BJ (cell line): ENCODE results near the gene GABPB1. TPM values are rescaled to one million over a fixed set of nuclear protein-coding genes. Genes with fewer than 3 reads are reported as not detected.
"Not testable (repeated sequence)": the region's sequence is repeated elsewhere in the genome, so short reads cannot be mapped to it uniquely, and the experiment has no call there.

ENCODE experiments used
- CTCF ChIA-PET: fragments of 350-600 bp; formaldehyde crosslinking; extraction: SDS; loops from one replicate; lab custom pipeline; 2021; ENCODE audit warnings: antibody characterized with exemption, inconsistent platforms; lab: Yijun Ruan, JAX
- POLR2A ChIA-PET: fragments of 300-600 bp; sonication (Branson Sonifier 250); formaldehyde crosslinking; extraction: SDS; loops from one replicate; lab custom pipeline; 2021; ENCODE audit warnings: antibody characterized with exemption; lab: Charles Lee
- DNase-seq: peaks from one replicate; pipeline ENCODE4 v3.0.0-alpha.2; 2011; ENCODE audit warnings: low read depth
- H3K27me3 ChIP-seq: 2 replicates; pipeline ENCODE4 v1.6.0; 2011; ENCODE audit warnings: low read length; ENCODE audit not compliant: control insufficient read depth, insufficient read depth
- H3K36me3 ChIP-seq: 2 replicates; pipeline ENCODE4 v1.5.1; 2011; ENCODE audit warnings: low read length; ENCODE audit not compliant: control insufficient read depth, insufficient read depth
- H3K4me3 ChIP-seq: 2 replicates; pipeline ENCODE4 v1.5.1; 2011; ENCODE audit warnings: low read depth, mild to moderate bottlenecking, control low read depth, low read length
- polyA minus RNA-seq: library from RNA; depleted of rRNA, polyadenylated mRNA; stranded (reverse); fragments of >200 nt; gene quantifications from 2 replicates; pipeline ENCODE4 v1.2.3, GENCODE V29; 2011; rRNA and poly(A)+ RNA removed
- polyA plus RNA-seq: library from polyadenylated mRNA; depleted of rRNA; stranded (reverse); fragments of >200 nt; gene quantifications from 2 replicates; pipeline ENCODE4 v1.2.3, GENCODE V29; 2011; rRNA removed
- TF ChIP-seq, protein P1 (sequence below): IDR thresholded peaks from 2 replicates; pipeline ENCODE4 v1.5.1; 2011; ENCODE audit warnings: low read depth, mild to moderate bottlenecking, control low read depth, inconsistent platforms, low read length, moderate library complexity; ENCODE audit not compliant: insufficient read depth

GABPB1 gene
- polyA plus RNA-seq: 17.1 and 21.9 TPM in 2 replicates
- polyA minus RNA-seq: 12.6 and 15.9 TPM in 2 replicates

DNA sequence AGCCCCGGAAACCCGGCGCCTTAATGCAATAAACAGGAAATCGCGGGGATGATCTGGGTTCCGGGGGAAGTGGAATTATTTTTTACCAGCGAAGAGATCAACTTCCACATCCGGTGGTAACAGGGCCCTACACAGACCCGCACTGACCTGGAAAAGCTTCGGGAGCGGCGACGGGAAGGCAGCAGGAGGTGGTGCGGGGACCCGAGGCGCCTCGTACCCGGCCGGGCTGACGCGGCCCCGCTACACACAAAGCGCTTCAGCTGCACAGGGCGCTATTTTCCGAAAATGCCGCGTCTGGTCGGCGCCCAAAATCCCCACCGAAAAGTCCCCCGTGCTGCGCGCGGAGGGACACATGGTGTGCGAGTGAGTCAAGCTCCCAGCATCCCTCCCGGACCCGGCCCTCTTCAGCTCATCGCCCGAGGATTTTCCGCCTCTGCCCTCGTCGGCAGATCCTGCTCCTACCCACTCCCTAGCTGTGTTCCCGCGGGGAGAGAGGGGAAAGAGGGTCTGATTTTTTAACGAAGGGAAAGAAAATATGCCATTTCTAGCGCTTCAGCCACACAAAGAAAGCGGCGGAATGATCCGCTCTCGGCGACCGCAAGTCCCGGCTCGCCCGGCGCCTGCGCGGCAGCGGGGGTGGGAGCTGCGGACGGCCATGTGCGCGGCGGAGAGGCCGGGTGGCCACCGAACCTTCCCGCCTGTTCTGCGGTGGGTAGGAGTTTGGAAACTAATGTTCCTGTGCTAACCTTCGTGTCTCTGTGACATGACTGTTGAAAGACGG is at the start of gene GABPB1:
GABPB1 (minus strand) TSS at position 361 of the 781 bp plus-strand sequence. CDS start 45,400 bp downstream, outside the sequence.
- TF ChIP-seq, protein P1, sequence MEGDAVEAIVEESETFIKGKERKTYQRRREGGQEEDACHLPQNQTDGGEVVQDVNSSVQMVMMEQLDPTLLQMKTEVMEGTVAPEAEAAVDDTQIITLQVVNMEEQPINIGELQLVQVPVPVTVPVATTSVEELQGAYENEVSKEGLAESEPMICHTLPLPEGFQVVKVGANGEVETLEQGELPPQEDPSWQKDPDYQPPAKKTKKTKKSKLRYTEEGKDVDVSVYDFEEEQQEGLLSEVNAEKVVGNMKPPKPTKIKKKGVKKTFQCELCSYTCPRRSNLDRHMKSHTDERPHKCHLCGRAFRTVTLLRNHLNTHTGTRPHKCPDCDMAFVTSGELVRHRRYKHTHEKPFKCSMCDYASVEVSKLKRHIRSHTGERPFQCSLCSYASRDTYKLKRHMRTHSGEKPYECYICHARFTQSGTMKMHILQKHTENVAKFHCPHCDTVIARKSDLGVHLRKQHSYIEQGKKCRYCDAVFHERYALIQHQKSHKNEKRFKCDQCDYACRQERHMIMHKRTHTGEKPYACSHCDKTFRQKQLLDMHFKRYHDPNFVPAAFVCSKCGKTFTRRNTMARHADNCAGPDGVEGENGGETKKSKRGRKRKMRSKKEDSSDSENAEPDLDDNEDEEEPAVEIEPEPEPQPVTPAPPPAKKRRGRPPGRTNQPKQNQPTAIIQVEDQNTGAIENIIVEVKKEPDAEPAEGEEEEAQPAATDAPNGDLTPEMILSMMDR: no peak
- Histone ChIP-seq H3K27me3 (no peaks in the 10 kb centered on the region), H3K36me3 (no peaks in the 10 kb centered on the region), H3K4me3 (peak within 1 kb of the TSS; percentile 88)
- peak; percentile 49 for DNase-seq
- ChIA-PET POLR2A (interaction anchor here (0.6 kb wide), 1 partner anchor 500 kb away, joined by 4 read pairs; no protein-coding TSS in a partner anchor), CTCF (interaction anchor here (0.6 kb wide), 1 partner anchor 553 kb away, joined by 3 read pairs; no protein-coding TSS in a partner anchor)

DNA sequence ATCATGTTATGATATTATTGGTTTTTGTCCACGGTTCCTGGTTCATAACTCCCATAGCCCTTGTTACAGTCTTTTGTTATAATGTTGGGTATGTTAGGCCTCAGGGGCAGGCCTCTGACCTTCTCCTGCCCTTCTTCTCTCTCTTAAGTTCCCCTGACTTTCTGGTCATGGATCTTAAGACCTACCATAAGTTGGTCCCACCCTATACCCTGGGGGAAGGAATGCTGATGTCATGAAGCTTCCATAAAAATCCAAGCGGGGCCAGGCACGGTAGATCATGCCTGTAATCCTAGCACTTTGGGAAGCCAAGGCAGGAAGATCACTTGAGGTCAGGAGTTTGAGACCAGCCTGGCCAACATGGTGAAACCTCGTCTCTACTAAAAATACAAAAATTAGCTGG is 36.6 kb upstream of the GABPB1 start:
- CTCF ChIA-PET, DNase-seq, H3K27me3 ChIP-seq, H3K4me3 ChIP-seq, POLR2A ChIA-PET, H3K36me3 ChIP-seq: not testable (repeated sequence)

DNA sequence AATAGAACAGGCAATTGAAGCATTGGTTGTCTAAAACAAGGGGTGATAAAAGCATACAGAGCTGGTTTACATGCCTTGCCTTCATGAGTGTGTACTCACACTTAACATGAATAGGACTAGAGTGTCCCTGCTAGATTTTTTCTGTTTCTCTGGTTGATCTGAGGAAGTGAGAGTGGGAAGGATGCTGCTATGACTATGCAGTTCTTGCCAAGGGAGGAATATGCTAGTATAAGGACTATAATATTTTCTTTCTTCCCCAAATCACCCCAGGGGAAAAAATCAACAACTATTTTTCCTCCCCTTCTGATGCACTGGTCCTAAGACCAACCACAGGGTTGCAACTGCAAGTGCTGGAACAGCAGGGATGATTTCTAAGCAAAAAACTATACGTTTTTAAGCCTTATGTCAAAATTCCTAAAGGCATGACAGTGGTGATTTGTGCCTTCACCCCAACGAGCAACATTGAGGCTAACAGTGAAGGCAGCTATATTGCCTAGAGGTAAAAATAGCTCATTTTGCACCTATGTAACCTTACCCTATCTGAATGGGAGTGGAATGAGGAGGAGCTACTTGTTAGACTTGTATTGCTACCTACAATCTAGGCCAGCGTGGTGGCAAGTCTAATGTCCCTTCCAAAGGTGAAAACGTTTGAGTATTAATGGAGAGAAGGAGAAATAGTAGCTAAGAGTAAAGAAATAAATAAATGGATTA is 35.7 kb upstream of the GABPB1 start:
- no peak for DNase-seq
- POLR2A ChIA-PET: no interaction called here
- H3K27me3 ChIP-seq: no peaks in the 10 kb centered on the region
- TF ChIP-seq, protein P1: no peak
- H3K4me3 ChIP-seq: no peak overlapping the region
- H3K36me3 ChIP-seq: no peaks in the 10 kb centered on the region
- CTCF ChIA-PET: no interaction called here

DNA sequence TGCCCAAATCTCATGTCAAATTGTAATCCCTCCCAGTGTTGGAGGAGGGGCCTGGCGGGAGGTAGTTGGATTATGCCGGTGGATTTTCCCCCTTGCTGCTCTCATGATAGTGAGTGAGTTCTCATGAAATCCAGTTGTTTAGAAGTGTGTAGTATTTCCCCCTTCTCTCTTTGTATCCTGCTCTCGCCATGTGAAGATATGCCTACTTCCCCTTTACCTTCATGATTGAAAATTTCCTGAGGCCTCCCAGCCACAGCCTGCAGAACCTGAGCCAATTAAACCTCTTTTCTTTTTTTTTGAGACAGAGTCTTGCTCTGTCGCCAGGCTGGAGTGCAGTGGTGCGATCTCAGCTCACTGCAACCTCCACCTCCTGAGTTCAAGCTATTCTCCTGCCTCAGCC is 27.4 kb upstream of the GABPB1 start:
- CTCF ChIA-PET: interaction anchor here (0.6 kb wide), 1 partner anchor 16 kb away, joined by 4 read pairs; no protein-coding TSS in a partner anchor
- H3K36me3 ChIP-seq, H3K4me3 ChIP-seq, POLR2A ChIA-PET, H3K27me3 ChIP-seq, DNase-seq: not testable (repeated sequence)

DNA sequence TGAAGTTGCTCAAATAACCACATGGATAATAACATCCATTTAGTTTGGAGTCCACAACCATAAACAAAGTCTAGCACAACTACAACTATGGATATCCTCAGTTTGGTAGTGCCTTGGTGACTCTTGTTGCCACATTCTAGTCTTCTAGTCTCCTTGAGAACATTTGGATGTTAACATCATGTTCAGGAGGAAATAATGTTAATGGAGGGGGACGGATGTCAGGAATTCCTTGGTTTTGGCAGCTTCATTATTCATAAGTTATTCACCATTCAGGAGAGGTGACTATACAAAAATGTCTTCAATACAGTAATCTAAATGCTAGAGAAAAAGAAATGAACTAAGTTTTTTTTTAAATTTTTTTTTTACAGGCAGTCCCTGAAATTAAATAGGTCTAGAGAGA is 26.4 kb upstream of the GABPB1 start:
- ChIA-PET POLR2A (no interaction called here), CTCF (no interaction called here)
- Histone ChIP-seq H3K27me3 (no peaks in the 10 kb centered on the region), H3K4me3 (no peak overlapping the region), H3K36me3 (no peaks in the 10 kb centered on the region)
- DNase-seq: no peak
- TF ChIP-seq, protein P1: no peak

DNA sequence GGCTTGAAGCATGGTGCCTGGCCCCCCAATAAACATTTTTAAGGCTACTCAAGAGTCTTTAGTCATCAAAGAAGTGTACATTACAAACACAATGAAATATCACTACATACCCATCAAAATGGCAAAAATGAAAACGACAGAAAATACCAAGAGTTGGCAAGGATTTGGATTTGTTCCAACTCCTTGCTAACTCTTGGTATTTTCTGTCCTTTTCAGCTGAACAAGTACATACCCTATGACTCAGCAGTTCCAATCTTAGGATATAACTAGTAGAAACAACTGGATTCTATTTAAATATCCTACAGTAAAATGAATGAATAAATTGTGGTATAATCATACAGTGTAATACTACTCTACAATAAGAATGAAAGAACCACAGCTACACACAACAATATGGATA is 25.1 kb upstream of the GABPB1 start:
- ChIA-PET POLR2A (no interaction called here), CTCF (no interaction called here)
- Histone ChIP-seq H3K27me3 (no peaks in the 10 kb centered on the region), H3K4me3 (no peak overlapping the region), H3K36me3 (no peaks in the 10 kb centered on the region)
- TF ChIP-seq, protein P1: no peak
- no peak for DNase-seq

DNA sequence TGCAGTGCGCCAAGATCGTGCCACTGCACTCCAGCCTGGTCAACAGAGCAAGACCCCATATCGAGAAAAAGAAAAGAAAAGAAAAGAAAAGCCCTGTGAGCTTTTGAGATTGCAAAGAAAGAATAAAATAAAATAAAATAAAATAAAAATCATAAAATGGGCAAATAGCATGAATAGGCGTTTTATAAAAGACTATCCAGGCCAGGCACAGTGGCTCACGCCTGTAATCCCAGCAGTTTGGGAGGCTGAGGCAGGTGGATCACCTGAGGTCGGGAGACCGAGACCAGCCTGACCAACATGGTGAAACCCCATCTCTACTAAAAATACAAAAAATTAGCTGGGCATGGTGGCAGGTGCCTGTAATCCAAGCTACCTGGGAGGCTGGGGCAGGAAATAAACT is 24.4 kb upstream of the GABPB1 start:
- H3K36me3 ChIP-seq, H3K27me3 ChIP-seq, POLR2A ChIA-PET, DNase-seq, H3K4me3 ChIP-seq: not testable (repeated sequence)
- CTCF ChIA-PET: interaction anchor here (0.6 kb wide), 1 partner anchor 530 kb away, joined by 3 read pairs; no protein-coding TSS in a partner anchor
